Cortex of kidney (tissue), 1 donor: ENCODE measurements around the gene CAMK2N1.

Experiments
- DNase-seq: peaks from one replicate; lab custom pipeline; 2025; lab: John Stamatoyannopoulos, UW

Gene CAMK2N1

GRCh38 chr1:20443703-20444586 is 42.1 kb downstream of the CAMK2N1 start:
- no peak for DNase-seq

GRCh38 chr1:20442920-20443625 is 42.9 kb downstream of the CAMK2N1 start:
- DNase-seq, result no peak

DNA sequence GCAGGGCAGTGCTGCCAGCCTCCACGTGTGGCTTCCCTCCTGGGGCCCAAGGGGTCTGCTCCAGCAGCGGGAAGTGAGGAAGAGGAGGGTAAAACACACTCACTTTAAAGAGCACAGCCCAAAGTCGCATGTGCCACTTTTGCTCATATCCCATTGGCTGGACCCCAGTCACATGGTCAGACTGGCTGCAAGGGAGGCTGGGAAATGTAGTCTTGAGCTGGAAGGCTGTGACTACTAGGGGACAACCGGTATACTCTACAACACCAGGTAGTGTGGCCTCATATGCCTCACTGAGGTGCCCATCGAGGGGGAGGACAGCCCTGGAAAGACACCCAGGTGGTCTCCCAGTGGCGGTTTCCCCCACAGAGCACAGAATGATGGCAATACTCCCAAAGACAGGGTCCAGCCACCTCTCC is 45.2 kb downstream of the CAMK2N1 start:
- DNase-seq, result no peak

- DNase-seq, result no peak
These were observed 46.7 kb downstream of the CAMK2N1 start for GRCh38 chr1:20439282-20439681.

- DNase-seq, result no peak
These were observed 48.4 kb downstream of the CAMK2N1 start for GRCh38 chr1:20437640-20438039.

- DNase-seq, result no peak
These were observed 53.1 kb downstream of the CAMK2N1 start for GRCh38 chr1:20432891-20433290.
